HFF-Myc (cell line): ENCODE measurements around the gene SPEN.

Experiments
- DNase-seq: peaks from one replicate; pipeline ENCODE4 v3.0.0-alpha.2; 2011; ENCODE audit warnings: low read depth; ENCODE audit errors: extremely low read depth
- H3K4me3 ChIP-seq: replicated peaks from 2 replicates; pipeline ENCODE4 v1.5.1; 2011; ENCODE audit warnings: low read depth, mild to moderate bottlenecking, control low read depth, low read length
- TF ChIP-seq, protein P1 (sequence below): IDR thresholded peaks from 2 replicates; pipeline ENCODE4 v1.5.1; 2012; ENCODE audit warnings: mild to moderate bottlenecking, low read depth, low read length, control low read depth; ENCODE audit errors: missing control alignments

SPEN gene, protein sequence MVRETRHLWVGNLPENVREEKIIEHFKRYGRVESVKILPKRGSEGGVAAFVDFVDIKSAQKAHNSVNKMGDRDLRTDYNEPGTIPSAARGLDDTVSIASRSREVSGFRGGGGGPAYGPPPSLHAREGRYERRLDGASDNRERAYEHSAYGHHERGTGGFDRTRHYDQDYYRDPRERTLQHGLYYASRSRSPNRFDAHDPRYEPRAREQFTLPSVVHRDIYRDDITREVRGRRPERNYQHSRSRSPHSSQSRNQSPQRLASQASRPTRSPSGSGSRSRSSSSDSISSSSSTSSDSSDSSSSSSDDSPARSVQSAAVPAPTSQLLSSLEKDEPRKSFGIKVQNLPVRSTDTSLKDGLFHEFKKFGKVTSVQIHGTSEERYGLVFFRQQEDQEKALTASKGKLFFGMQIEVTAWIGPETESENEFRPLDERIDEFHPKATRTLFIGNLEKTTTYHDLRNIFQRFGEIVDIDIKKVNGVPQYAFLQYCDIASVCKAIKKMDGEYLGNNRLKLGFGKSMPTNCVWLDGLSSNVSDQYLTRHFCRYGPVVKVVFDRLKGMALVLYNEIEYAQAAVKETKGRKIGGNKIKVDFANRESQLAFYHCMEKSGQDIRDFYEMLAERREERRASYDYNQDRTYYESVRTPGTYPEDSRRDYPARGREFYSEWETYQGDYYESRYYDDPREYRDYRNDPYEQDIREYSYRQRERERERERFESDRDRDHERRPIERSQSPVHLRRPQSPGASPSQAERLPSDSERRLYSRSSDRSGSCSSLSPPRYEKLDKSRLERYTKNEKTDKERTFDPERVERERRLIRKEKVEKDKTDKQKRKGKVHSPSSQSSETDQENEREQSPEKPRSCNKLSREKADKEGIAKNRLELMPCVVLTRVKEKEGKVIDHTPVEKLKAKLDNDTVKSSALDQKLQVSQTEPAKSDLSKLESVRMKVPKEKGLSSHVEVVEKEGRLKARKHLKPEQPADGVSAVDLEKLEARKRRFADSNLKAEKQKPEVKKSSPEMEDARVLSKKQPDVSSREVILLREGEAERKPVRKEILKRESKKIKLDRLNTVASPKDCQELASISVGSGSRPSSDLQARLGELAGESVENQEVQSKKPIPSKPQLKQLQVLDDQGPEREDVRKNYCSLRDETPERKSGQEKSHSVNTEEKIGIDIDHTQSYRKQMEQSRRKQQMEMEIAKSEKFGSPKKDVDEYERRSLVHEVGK (N-terminal part only)

DNA sequence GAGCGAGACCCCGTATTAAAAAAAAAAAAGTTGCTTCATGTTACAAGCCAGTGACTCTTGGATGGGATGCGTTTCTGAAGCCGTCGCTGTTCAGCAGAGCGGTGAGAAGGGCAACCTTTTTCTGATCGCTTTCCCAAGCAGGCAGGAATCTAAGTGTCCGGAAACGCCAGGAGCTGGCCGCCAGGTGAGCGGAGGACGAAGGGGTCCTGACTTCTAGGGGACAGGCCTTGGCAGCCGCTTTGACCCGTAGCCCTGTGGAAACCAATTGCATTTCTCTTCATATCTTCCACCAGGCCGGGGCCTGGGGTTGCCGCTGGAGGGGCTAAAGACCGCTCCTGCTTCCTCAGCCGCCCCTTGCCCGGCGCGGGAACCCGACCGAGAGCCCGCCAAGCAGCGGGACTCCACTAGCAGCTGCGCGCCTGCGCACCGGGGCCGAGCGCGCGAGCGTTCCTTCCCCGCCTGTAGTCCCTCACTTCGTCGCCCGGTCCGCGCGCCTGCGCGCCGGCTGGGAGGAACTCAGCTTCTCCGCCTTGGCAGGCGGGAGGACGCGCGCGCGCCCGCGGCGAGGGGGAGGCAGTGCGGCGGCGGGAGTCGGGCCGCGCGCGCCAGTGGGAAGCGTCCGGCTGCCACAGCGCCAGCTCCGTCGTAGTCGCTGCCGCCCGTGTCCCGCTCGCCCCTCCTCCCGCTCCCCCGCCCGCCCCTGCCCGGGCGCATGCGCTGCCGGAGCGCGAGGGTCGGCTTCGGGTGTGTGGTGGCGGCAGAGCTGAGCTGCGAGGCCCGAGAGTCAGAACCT is at the start of gene SPEN:
Gene SPEN, plus strand, starts transcription at position 608 of the 793 bp plus-strand sequence. CDS start 361 bp downstream, outside the sequence.
- peak within 1 kb of the TSS; percentile 75 for H3K4me3 ChIP-seq
- TF ChIP-seq, protein P1, sequence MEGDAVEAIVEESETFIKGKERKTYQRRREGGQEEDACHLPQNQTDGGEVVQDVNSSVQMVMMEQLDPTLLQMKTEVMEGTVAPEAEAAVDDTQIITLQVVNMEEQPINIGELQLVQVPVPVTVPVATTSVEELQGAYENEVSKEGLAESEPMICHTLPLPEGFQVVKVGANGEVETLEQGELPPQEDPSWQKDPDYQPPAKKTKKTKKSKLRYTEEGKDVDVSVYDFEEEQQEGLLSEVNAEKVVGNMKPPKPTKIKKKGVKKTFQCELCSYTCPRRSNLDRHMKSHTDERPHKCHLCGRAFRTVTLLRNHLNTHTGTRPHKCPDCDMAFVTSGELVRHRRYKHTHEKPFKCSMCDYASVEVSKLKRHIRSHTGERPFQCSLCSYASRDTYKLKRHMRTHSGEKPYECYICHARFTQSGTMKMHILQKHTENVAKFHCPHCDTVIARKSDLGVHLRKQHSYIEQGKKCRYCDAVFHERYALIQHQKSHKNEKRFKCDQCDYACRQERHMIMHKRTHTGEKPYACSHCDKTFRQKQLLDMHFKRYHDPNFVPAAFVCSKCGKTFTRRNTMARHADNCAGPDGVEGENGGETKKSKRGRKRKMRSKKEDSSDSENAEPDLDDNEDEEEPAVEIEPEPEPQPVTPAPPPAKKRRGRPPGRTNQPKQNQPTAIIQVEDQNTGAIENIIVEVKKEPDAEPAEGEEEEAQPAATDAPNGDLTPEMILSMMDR: no peak
- peak; percentile 64 for DNase-seq

DNA sequence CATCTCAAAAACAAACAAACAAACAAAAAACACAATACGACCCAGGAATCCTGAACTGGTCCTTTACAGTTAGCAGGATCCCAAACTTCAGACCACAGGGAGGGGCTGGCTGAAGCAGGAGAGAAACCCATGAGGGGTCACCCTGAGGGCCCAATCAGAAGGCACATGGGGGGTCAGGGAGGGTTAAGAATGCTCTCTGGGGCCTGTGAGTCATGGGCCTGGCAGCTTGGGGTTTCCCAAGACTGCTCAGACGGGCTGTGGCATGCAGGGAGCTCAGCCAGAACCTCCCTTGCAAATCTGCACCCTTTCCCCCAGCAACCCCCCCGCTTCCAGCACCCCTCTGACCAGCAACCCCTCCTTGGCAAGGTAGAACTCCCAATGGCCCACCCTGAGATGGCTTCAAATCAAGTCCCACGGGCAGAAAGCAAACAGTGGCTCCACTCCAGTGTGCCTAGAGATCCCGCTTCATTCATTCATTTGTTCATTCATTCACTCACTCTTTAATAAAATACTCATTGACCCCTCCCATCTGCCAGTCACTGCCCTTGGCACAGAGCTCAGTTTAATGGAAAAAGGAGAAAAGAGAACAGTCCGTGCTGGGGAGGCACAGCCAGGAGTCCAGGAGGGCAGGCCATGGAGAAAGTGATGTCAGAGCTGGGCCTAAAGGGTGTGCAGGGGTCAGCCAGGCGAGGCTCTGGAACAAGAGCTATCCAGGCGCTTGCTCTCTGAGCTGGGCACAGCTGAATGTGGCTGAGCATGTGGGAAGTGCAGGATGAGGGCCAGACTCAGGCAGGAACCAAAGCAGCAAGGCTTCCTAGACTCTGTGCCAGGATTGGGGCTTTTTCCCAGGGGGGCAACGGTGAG is 48.3 kb upstream of the SPEN start:
- H3K4me3 ChIP-seq: no peak overlapping the region
- TF ChIP-seq, protein P1: no peak
- peak; percentile 83 for DNase-seq

DNA sequence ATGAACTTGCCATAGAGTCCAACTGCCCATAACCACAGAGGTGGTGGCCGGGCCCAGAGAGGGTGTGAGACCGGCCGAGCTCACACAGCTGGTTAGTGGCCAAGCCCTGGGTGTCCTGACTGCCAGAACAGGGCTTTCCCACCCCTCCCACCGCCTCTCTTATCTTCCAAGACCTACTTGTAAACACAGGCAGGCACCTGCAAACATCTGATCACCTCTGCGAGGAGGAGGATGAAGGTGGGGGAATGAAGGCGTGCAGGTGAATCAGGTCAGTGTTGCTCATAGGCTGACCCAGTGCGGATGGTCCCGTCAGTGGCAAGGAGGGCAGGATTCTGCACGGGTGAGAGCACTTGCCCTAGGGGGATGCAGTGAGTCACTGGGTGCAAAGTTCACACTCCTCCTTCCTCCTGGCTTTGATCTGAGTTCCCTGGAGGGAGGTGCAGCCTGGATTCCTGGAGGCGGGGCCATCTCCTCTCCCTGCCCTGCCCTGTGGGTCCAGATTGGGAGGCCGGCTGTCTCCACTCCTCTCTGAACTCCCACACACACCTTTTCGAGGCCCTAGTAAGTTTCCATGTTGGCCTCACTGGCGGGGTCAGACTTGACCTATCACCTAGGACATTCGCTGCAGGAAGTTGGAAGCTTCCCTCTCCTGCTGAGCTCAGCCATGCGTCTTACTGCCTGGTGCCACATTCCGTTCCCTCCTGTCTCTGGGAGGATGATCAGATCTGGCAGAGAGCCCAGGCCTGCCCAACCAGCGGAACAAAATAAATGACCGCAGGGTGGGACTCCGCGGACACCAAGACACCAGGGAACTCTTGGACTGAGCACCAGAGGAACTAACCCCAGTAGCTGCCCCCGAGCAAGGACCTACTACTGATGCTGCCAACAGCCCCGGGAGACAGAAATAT is 47.3 kb upstream of the SPEN start:
- TF ChIP-seq, protein P1: no peak
- H3K4me3 ChIP-seq: no peak overlapping the region
- DNase-seq: peak; percentile 52

DNA sequence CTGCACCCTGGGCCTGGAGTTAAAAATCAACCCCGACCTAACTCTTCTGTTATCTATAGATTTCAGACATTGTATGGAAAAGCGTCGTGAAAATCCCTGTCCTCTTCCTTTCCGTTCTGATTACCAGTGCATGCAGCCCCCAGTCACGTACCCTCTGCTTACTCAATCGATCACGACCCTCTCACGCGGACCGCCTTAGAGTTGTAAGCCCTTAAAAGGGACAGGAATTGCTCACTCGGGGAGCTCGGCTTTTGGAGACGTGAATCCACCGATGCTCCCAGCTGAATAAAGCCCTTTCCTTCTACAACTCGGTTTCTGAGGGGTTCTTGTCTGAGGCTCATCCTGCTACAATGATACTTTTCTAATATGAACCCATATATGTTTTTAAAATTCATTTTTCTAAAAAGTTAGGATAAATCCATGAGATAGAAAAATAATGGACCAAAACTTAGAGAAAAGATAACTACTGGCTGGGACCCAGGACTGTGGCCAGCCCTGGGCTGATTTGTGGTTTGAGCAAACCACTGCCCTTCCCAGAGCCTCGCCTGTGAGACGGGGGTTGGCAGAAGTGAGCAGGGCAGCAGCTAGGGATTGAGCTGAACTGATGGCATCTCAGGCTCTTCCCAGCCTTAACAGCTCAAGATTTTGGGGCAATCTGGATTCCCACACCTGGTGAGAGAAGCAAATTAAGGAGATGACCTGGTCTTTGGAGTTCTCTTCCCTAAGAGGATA is 45.1 kb upstream of the SPEN start:
- no peak overlapping the region for H3K4me3 ChIP-seq
- TF ChIP-seq, protein P1: no peak
- DNase-seq: no peak

DNA sequence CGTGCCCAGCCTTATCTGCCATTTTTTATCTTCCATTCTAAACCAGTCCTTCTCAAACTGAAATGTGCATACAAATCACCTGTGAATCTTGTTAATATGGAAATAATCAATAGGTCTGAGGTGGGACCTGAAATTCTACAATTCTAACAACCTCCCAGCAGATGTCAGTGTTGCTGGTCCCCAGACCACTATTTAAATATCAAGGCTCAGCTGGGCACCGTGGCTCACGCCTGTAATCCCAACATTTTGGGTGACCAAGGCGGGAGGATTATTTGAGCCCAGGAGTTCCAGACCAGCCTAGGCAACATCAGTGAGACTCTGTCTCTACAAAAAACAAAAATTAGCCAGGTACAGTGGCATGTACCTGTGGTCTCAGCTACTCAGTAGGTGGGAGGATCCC is 44.1 kb upstream of the SPEN start:
- H3K4me3 ChIP-seq: no peak overlapping the region
- DNase-seq: no peak
- TF ChIP-seq, protein P1: peak; percentile 27
